CD8-positive, alpha-beta memory T cell (primary cell): ENCODE data around the gene SMIM14. TPM values are rescaled to one million over a fixed set of nuclear protein-coding genes. Genes with fewer than 3 reads are reported as not detected.
"Not testable (repeated sequence)": the region's sequence is repeated elsewhere in the genome, so short reads cannot be mapped to it uniquely, and the experiment has no call there.

ENCODE experiments used
- CTCF ChIA-PET: fragments of 350-600 bp; sonication (Branson Sonifier 250); formaldehyde crosslinking; loops from one replicate; lab custom pipeline; 2021; ENCODE audit warnings: antibody characterized with exemption; lab: Charles Lee
- POLR2A ChIA-PET: fragments of 350-600 bp; sonication (Branson Sonifier 250); formaldehyde crosslinking; loops from one replicate; lab custom pipeline; 2021; ENCODE audit warnings: antibody characterized with exemption; lab: Charles Lee
- DNase-seq, 5 donors: peaks; one replicate each; pipeline versions ENCODE4 v3.0.0 to v3.0.0-alpha.2; 2020 to 2022; ENCODE audit warnings: mixed read lengths in 1 of 5
- H3K27ac ChIP-seq: one replicate; pipeline ENCODE4 v1.7.0; 2013; ENCODE audit warnings: low read depth, mild to moderate bottlenecking, low read length, moderate library complexity
- H3K27me3 ChIP-seq: 2 replicates; pipeline ENCODE4 v1.7.0; 2013; ENCODE audit warnings: low read length, mild to moderate bottlenecking; ENCODE audit not compliant: insufficient read depth, poor library complexity, severe bottlenecking
- H3K36me3 ChIP-seq: 2 replicates; pipeline ENCODE4 v1.7.0; 2013; ENCODE audit warnings: mild to moderate bottlenecking, low read length, moderate library complexity; ENCODE audit not compliant: insufficient read depth
- H3K4me1 ChIP-seq: 2 replicates; pipeline ENCODE4 v1.7.0; 2013; ENCODE audit warnings: mild to moderate bottlenecking, low read length, moderate library complexity; ENCODE audit not compliant: insufficient read depth
- H3K4me3 ChIP-seq: 2 replicates; pipeline ENCODE4 v1.7.0; 2013; ENCODE audit warnings: mild to moderate bottlenecking, low read length
- H3K9me3 ChIP-seq: 2 replicates; pipeline ENCODE4 v1.7.0; 2013; ENCODE audit warnings: mild to moderate bottlenecking, low read length
- H3K27ac Mint-ChIP-seq, 8 donors: one replicate each; pipeline ENCODE4 v1.8.0; 2020 to 2021; ENCODE audit warnings: mixed read lengths in 8 of 8, mild to moderate bottlenecking in 6 of 8, inconsistent platforms in 3 of 8, moderate library complexity in 3 of 8
- H3K27me3 Mint-ChIP-seq, 2 donors: one replicate each; pipeline ENCODE4 v1.8.0; 2020 to 2021; ENCODE audit warnings: mixed read lengths in 2 of 2, mild to moderate bottlenecking in 1 of 2, moderate library complexity in 1 of 2
- H3K36me3 Mint-ChIP-seq, 3 donors: one replicate each; pipeline ENCODE4 v1.8.0; 2020 to 2021; ENCODE audit warnings: mixed read lengths in 3 of 3, inconsistent platforms in 1 of 3, mild to moderate bottlenecking in 1 of 3
- H3K4me1 Mint-ChIP-seq, 3 donors: one replicate each; pipeline ENCODE4 v1.8.0; 2020 to 2021; ENCODE audit warnings: mixed read lengths in 3 of 3, inconsistent platforms in 1 of 3, mild to moderate bottlenecking in 1 of 3
- H3K4me3 Mint-ChIP-seq, 7 donors: one replicate each; pipeline ENCODE4 v1.8.0; 2020 to 2021; ENCODE audit warnings: mixed read lengths in 7 of 7, mild to moderate bottlenecking in 6 of 7, moderate library complexity in 4 of 7, inconsistent platforms in 2 of 7
- H3K9me3 Mint-ChIP-seq, 5 donors: one replicate each; pipeline ENCODE4 v1.8.0; 2020 to 2022; ENCODE audit warnings: mixed read lengths in 5 of 5, mild to moderate bottlenecking in 3 of 5, moderate library complexity in 2 of 5, inconsistent platforms in 1 of 5
- polyA plus RNA-seq: library from polyadenylated mRNA; unstranded; fragments of 300-500 nt; fragmentation: Illumina TruSeq; gene quantifications from one replicate; pipeline ENCODE4 v1.2.3, GENCODE V29; 2021
- total RNA-seq, 2 experiments: library from RNA; stranded (reverse); gene quantifications; one replicate each; pipeline ENCODE4 v1.2.3, GENCODE V29; 2021

SMIM14 gene
- total and polyA plus RNA-seq, 3 experiments from 2014 or later, result 2.2 to 46.4 (median 2.2) TPM

- Mint-ChIP-seq H3K4me1 (peaks cover 21 to 31% (median 25%) of the 10 kb centered on the region in 3 donors), H3K9me3 (peaks cover 0 to 6% (median 5%) of the 10 kb centered on the region in 5 donors), H3K36me3 (peaks cover under 1 to 15% (median 9%) of the 10 kb centered on the region in 3 donors), H3K27me3 (no peaks in the 10 kb centered on the region), H3K27ac (peak overlapping the region; percentile 38 to 97 (median 90)), H3K4me3 (peak overlapping the region; percentile 96 to 100 (median 99))
- Histone ChIP-seq H3K9me3 (no peaks in the 10 kb centered on the region), H3K36me3 (no peaks in the 10 kb centered on the region), H3K27ac (peak overlapping the region; percentile 72), H3K4me1 (peaks cover 15% of the 10 kb centered on the region), H3K4me3 (peak overlapping the region; percentile 76), H3K27me3 (no peaks in the 10 kb centered on the region)
- no peak for DNase-seq
- ChIA-PET CTCF (interaction anchor here (1.2 kb wide), 1 partner anchor 57 kb away, joined by 3 read pairs; no protein-coding TSS in a partner anchor), POLR2A (interaction anchor here (0.6 to 2.3 kb wide), 4 partner anchors 10 to 172 kb away, joined by 3 to 16 read pairs (median 3); partner anchors contain the start of genes SMIM14 and UBE2K)
Measured at GRCh38 chr4:39525822-39526690, 112.6 kb downstream of the SMIM14 start.

- DNase-seq, result no peak
- peak overlapping the region in 1 of 8 donors; percentile 33 for H3K27ac Mint-ChIP-seq
- peak overlapping the region in 2 of 7 donors; percentile 6 to 45 for H3K4me3 Mint-ChIP-seq
- Histone ChIP-seq H3K4me1 (peaks cover 15% of the 10 kb centered on the region), H3K4me3 (no peak overlapping the region), H3K9me3 (no peaks in the 10 kb centered on the region), H3K36me3 (no peaks in the 10 kb centered on the region), H3K27ac (no peak overlapping the region), H3K27me3 (no peaks in the 10 kb centered on the region)
- H3K9me3 Mint-ChIP-seq, result no peaks in the 10 kb centered on the region
- H3K36me3 Mint-ChIP-seq, result peaks cover 0 to 15% (median 1%) of the 10 kb centered on the region in 3 donors
- peaks cover 21 to 28% (median 25%) of the 10 kb centered on the region in 3 donors for H3K4me1 Mint-ChIP-seq
- POLR2A ChIA-PET, result interaction anchor here (0.7 kb wide), 1 partner anchor 1390 kb away, joined by 9 read pairs; no protein-coding TSS in a partner anchor
- CTCF ChIA-PET, result no interaction called here
- no peaks in the 10 kb centered on the region for H3K27me3 Mint-ChIP-seq
Measured at GRCh38 chr4:39524161-39524957, 114.3 kb downstream of the SMIM14 start.

DNA sequence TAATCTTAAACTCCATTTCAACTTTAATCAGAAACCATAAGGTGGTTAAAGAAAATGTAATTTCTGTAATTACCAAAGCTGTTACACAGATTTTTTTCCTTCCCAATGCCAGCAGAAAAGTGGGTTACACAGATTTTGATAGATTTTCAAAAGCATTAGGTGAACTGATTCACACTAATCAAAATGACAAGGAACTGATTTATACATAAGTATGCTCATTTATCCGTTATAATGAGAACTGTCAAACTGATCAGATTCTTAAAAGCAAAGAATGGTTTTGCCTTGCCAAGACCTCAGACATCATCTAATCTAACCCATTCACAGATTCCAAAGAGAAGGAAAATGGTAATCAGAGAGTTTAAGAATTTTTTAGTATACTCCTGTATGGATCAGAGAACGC lies 116.6 kb downstream of the SMIM14 start:
- H3K27ac ChIP-seq, result no peak overlapping the region
- H3K9me3 ChIP-seq, result no peaks in the 10 kb centered on the region
- no peak overlapping the region for H3K27ac Mint-ChIP-seq
- no peaks in the 10 kb centered on the region for H3K27me3 Mint-ChIP-seq
- H3K36me3 ChIP-seq, result no peaks in the 10 kb centered on the region
- H3K4me1 ChIP-seq, result peaks cover 11% of the 10 kb centered on the region
- ChIA-PET CTCF (no interaction called here), POLR2A (no interaction called here)
- H3K36me3 Mint-ChIP-seq, result peaks cover 0 to 11% (median 1%) of the 10 kb centered on the region in 3 donors
- H3K4me3 Mint-ChIP-seq, result peak overlapping the region in 1 of 7 donors; percentile 16
- no peaks in the 10 kb centered on the region for H3K9me3 Mint-ChIP-seq
- H3K4me1 Mint-ChIP-seq, result peaks cover 12 to 17% (median 17%) of the 10 kb centered on the region in 3 donors
- no peak for DNase-seq
- no peak overlapping the region for H3K4me3 ChIP-seq
- H3K27me3 ChIP-seq, result no peaks in the 10 kb centered on the region

GRCh38 chr4:39521253-39521919 lies 117.3 kb downstream of the SMIM14 start:
- no peaks in the 10 kb centered on the region for H3K27me3 Mint-ChIP-seq
- peaks cover 7% of the 10 kb centered on the region for H3K4me1 ChIP-seq
- H3K27ac Mint-ChIP-seq, result no peak overlapping the region
- DNase-seq, result no peak
- H3K27me3 ChIP-seq, result no peaks in the 10 kb centered on the region
- no peak overlapping the region for H3K4me3 Mint-ChIP-seq
- H3K27ac ChIP-seq, result no peak overlapping the region
- H3K4me3 ChIP-seq, result no peak overlapping the region
- H3K36me3 Mint-ChIP-seq, result peaks cover 0 to 11% (median 1%) of the 10 kb centered on the region in 3 donors
- CTCF ChIA-PET, result no interaction called here
- POLR2A ChIA-PET, result no interaction called here
- H3K9me3 Mint-ChIP-seq, result no peaks in the 10 kb centered on the region
- H3K9me3 ChIP-seq, result no peaks in the 10 kb centered on the region
- H3K4me1 Mint-ChIP-seq, result peaks cover 8 to 12% (median 12%) of the 10 kb centered on the region in 3 donors
- no peaks in the 10 kb centered on the region for H3K36me3 ChIP-seq

DNA sequence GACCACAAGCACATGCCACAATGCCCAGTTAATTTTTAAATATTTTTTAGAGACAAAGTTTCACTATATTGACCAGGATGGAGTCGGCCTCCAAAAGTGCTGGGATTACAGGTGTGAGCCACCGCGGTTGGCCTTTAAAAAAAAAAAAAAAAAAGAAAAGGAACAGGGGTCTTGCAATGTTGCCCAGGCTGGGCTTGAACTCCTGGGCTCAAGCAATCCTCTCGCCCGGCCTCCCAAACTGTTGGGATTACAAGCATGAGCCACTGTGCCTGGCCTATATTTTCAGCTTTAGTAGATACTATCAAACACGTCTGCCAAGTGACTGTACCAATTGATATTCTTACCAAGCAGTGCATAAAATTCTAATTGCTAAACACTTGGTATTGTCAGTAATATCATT lies 120.2 kb downstream of the SMIM14 start:
- CTCF ChIA-PET, result no interaction called here

DNA sequence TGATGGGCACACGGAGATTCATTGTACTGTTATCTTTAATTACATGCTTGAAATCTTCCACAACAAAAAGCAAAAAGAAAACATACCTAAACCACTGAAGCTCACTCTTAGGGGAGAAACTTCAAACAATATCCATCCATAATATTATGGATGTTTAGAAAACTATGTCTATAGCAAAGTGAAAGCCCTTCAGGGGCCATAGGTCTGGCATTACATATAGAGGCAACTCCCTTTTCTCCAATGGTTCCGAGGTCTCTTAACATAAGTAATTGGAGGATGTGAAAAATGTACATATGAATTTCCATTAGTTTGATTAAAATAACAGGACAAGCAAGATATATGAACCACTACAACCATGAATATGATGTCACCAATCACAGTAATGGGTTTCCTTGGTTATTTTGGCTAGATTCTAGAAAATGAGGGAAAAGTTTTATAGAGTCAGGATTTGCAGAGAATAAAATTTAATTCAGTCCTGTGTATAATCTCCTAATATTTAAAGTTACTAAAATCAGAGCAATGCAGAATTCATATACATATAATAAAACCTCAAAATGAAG lies 122.2 kb downstream of the SMIM14 start:
- peak overlapping the region in 2 of 8 donors; percentile 29 to 58 for H3K27ac Mint-ChIP-seq
- no peak overlapping the region for H3K4me3 ChIP-seq
- H3K4me3 Mint-ChIP-seq, result no peak overlapping the region
- H3K4me1 ChIP-seq, result no peaks in the 10 kb centered on the region
- H3K9me3 ChIP-seq, result no peaks in the 10 kb centered on the region
- H3K4me1 Mint-ChIP-seq, result peaks cover 0 to 2% (median 0%) of the 10 kb centered on the region in 3 donors
- no peaks in the 10 kb centered on the region for H3K27me3 ChIP-seq
- H3K36me3 ChIP-seq, result no peaks in the 10 kb centered on the region
- no peak overlapping the region for H3K27ac ChIP-seq
- ChIA-PET POLR2A (interaction anchor here (0.6 kb wide), 1 partner anchor 330 kb away, joined by 3 read pairs; no protein-coding TSS in a partner anchor), CTCF (no interaction called here)
- H3K36me3 Mint-ChIP-seq, result peaks cover 0 to 35% (median 5%) of the 10 kb centered on the region in 3 donors
- DNase-seq, result no peak
- no peaks in the 10 kb centered on the region for H3K9me3 Mint-ChIP-seq
- H3K27me3 Mint-ChIP-seq, result no peaks in the 10 kb centered on the region

More for the DNA sequence above, 120.2 kb downstream of the SMIM14 start:
- DNase-seq, result no peak
- peaks cover 0 to 2% (median 0%) of the 10 kb centered on the region in 3 donors for H3K4me1 Mint-ChIP-seq
- POLR2A ChIA-PET, result no interaction called here
- Histone ChIP-seq H3K9me3 (no peaks in the 10 kb centered on the region), H3K36me3 (no peaks in the 10 kb centered on the region), H3K27ac (no peak overlapping the region), H3K4me1 (no peaks in the 10 kb centered on the region), H3K4me3 (no peak overlapping the region), H3K27me3 (no peaks in the 10 kb centered on the region)
- H3K4me3 Mint-ChIP-seq, result no peak overlapping the region
- H3K27me3 Mint-ChIP-seq, result no peaks in the 10 kb centered on the region
- H3K36me3 Mint-ChIP-seq, result peaks cover 0 to 21% (median 1%) of the 10 kb centered on the region in 3 donors
- H3K27ac Mint-ChIP-seq, result no peak overlapping the region
- no peaks in the 10 kb centered on the region for H3K9me3 Mint-ChIP-seq

- H3K4me1 Mint-ChIP-seq, H3K27me3 Mint-ChIP-seq, H3K9me3 Mint-ChIP-seq, H3K4me3 ChIP-seq, H3K4me3 Mint-ChIP-seq, H3K27ac ChIP-seq, H3K36me3 ChIP-seq, H3K27me3 ChIP-seq, CTCF ChIA-PET, H3K9me3 ChIP-seq, H3K4me1 ChIP-seq, DNase-seq: not testable (repeated sequence)
- POLR2A ChIA-PET, result interaction anchor here (0.6 kb wide), 1 partner anchor 331 kb away, joined by 3 read pairs; no protein-coding TSS in a partner anchor
- Mint-ChIP-seq H3K36me3 (peaks cover 0 to 35% (median 3%) of the 10 kb centered on the region in 3 donors), H3K27ac (peak overlapping the region in 1 of 8 donors; percentile 58)
Measured at GRCh38 chr4:39515669-39516401, 122.8 kb downstream of the SMIM14 start.
